Hepatocyte (in vitro differentiated cells): ENCODE results near the gene HSD3B7.

Experiments used
- CTCF ChIP-seq: fragments of 200-600 bp; sonication (generic); IDR thresholded peaks from 2 replicates; pipeline ENCODE4 v1.5.1; 2016; ENCODE audit warnings: antibody characterized with exemption, mild to moderate bottlenecking; ENCODE audit not compliant: poor library complexity
- EZH2 ChIP-seq: fragments of 200-600 bp; sonication (generic); IDR thresholded peaks from 2 replicates; pipeline ENCODE4 v1.6.1; 2016; ENCODE audit warnings: antibody characterized with exemption, mild to moderate bottlenecking, borderline replicate concordance

GRCh38 chr16:30947541-30947858 is 37.5 kb upstream of the HSD3B7 start:
- TF ChIP-seq CTCF (no peak), EZH2 (no peak)
